ENCODE measurements around the gene MRPL41.
"Not testable (repeated sequence)": the region's sequence is repeated elsewhere in the genome, so short reads cannot be mapped to it uniquely, and the experiment has no call there.

Gene MRPL41

GRCh38 chr9:137586854-137587253 is 35.2 kb downstream of the MRPL41 start:
- no peak for DNase-seq

- DNase-seq: no peak
Measured at GRCh38 chr9:137588311-137588710, 36.6 kb downstream of the MRPL41 start.

- no peak for DNase-seq
Measured at GRCh38 chr9:137588891-137589290, 37.2 kb downstream of the MRPL41 start.

GRCh38 chr9:137589441-137590122 is 37.9 kb downstream of the MRPL41 start:
- peak; percentile 40 for DNase-seq

GRCh38 chr9:137590123-137590468 is 38.4 kb downstream of the MRPL41 start:
- DNase-seq: no peak

- peak; percentile 89 for DNase-seq
Measured at GRCh38 chr9:137590469-137591383, 39.0 kb downstream of the MRPL41 start, which contains the start of gene ZMYND19. Gene ZMYND19, minus strand, starts transcription at chr9:137590512. Its CDS starts 249 bp downstream, at chr9:137590263.

GRCh38 chr9:137592767-137593166 is 41.1 kb downstream of the MRPL41 start:
- DNase-seq: no peak

GRCh38 chr9:137593176-137593575 is 41.5 kb downstream of the MRPL41 start:
- DNase-seq: no peak

GRCh38 chr9:137596577-137596976 is 44.9 kb downstream of the MRPL41 start:
- not testable (repeated sequence) for DNase-seq

GRCh38 chr9:137598943-137599342 is 47.3 kb downstream of the MRPL41 start:
- no peak for DNase-seq
